B cell (primary cell): ENCODE data around the gene FRMD4B. TPM values are rescaled to one million over a fixed set of nuclear protein-coding genes. Genes with fewer than 3 reads are reported as not detected.

ENCODE experiments used
- ATAC-seq: fragments of 200-7000 bp; cut with Tn5 transposase; one replicate; pipeline ENCODE4 v1.10.0; 2021; ENCODE audit warnings: low read depth, mild to moderate bottlenecking, moderate number of reproducible peaks, moderate library complexity
- CTCF ChIA-PET: fragments of 350-600 bp; sonication (Branson Sonifier 250); formaldehyde crosslinking; loops from one replicate; lab custom pipeline; 2021; ENCODE audit warnings: antibody characterized with exemption, inconsistent platforms; lab: Charles Lee
- POLR2A ChIA-PET: fragments of 350-600 bp; sonication (Branson Sonifier 250); formaldehyde crosslinking; loops from one replicate; lab custom pipeline; 2021; ENCODE audit warnings: antibody characterized with exemption; lab: Charles Lee
- DNase-seq: peaks from one replicate; pipeline ENCODE4 v3.0.0; 2013
- H2AFZ ChIP-seq: 2 replicates; pipeline ENCODE4 v1.6.1; 2012; ENCODE audit warnings: mild to moderate bottlenecking, low read depth, low read length; ENCODE audit not compliant: insufficient read depth, poor library complexity, severe bottlenecking
- H3K27ac ChIP-seq, 2 donors: 1 replicate in 1 of 2; 2 replicates in 1 of 2; pipeline ENCODE4 v1.5.1; 2012 to 2013; ENCODE audit warnings: low read length in 2 of 2, mild to moderate bottlenecking in 2 of 2, moderate library complexity in 1 of 2
- H3K27me3 ChIP-seq, 4 experiments: fragments of 200-600 bp in 1 of 4; sonication (generic) in 1 of 4; replicated peaks in 1 of 4; 1 replicate in 2 of 4; 2 replicates in 2 of 4; pipeline versions ENCODE4 v1.6.1 to v1.7.0; 2013 to 2016; ENCODE audit warnings: low read length in 3 of 4, mild to moderate bottlenecking in 2 of 4, mixed read lengths in 1 of 4, moderate library complexity in 1 of 4; ENCODE audit not compliant: insufficient read depth in 4 of 4, control insufficient read depth in 3 of 4; ENCODE audit errors: control extremely low read depth in 1 of 4
- H3K36me3 ChIP-seq, 2 experiments: replicated peaks in 1 of 2; 1 replicate in 1 of 2; 2 replicates in 1 of 2; pipeline versions ENCODE4 v1.6.1 to v1.7.1; 2013; ENCODE audit warnings: low read length in 1 of 2; ENCODE audit not compliant: insufficient read depth in 2 of 2, control insufficient read depth in 1 of 2; ENCODE audit errors: control extremely low read depth in 1 of 2, extremely low read depth in 1 of 2
- H3K4me1 ChIP-seq, 2 donors: fragments of 200-600 bp in 1 of 2; sonication (generic) in 1 of 2; 1 replicate in 1 of 2; 2 replicates in 1 of 2; pipeline versions ENCODE4 v1.5.1 to v1.6.1; 2013 to 2017; ENCODE audit warnings: low read length in 2 of 2; ENCODE audit not compliant: control insufficient read depth in 2 of 2, insufficient read depth in 2 of 2
- H3K4me2 ChIP-seq: replicated peaks from 2 replicates; pipeline ENCODE3; 2012; ENCODE audit warnings: mild to moderate bottlenecking, low read depth, low read length; ENCODE audit not compliant: poor library complexity, severe bottlenecking
- H3K4me3 ChIP-seq, 5 experiments: fragments of 200-600 bp in 1 of 5; sonication (generic) in 1 of 5; 1 replicate in 3 of 5; 2 replicates in 2 of 5; pipeline versions ENCODE4 v1.5.1 to v1.7.0; 2011 to 2016; ENCODE audit warnings: low read length in 4 of 5, mild to moderate bottlenecking in 4 of 5, low read depth in 2 of 5, control low read depth in 1 of 5, moderate library complexity in 1 of 5; ENCODE audit not compliant: insufficient read depth in 1 of 5; ENCODE audit errors: control extremely low read depth in 1 of 5, extremely low read depth in 1 of 5
- H3K79me2 ChIP-seq: fragments of 200-600 bp; sonication (generic); one replicate; pipeline ENCODE4 v1.6.0; 2016; ENCODE audit warnings: low read length; ENCODE audit not compliant: control insufficient read depth, insufficient read depth
- H3K9ac ChIP-seq: fragments of 200-600 bp; sonication (generic); 2 replicates; pipeline ENCODE4 v1.6.1; 2017; ENCODE audit warnings: mild to moderate bottlenecking, low read length, moderate library complexity
- H3K9me3 ChIP-seq, 3 donors: one replicate each; pipeline versions ENCODE4 v1.6.1 to v1.7.1; 2013; ENCODE audit warnings: low read length in 2 of 3; ENCODE audit not compliant: control insufficient read depth in 2 of 3, insufficient read depth in 1 of 3; ENCODE audit errors: control extremely low read depth in 1 of 3
- H4K20me1 ChIP-seq: 2 replicates; pipeline ENCODE4 v1.6.0; 2012; ENCODE audit warnings: mild to moderate bottlenecking, low read length; ENCODE audit not compliant: insufficient read depth, control insufficient read depth, poor library complexity, severe bottlenecking
- H3K27ac Mint-ChIP-seq: one replicate; pipeline ENCODE4 v1.8.0; 2021; ENCODE audit warnings: mixed read lengths
- H3K27me3 Mint-ChIP-seq: one replicate; pipeline ENCODE4 v1.8.0; 2021; ENCODE audit warnings: mixed read lengths
- H3K4me1 Mint-ChIP-seq: one replicate; pipeline ENCODE4 v1.8.0; 2021; ENCODE audit warnings: mixed read lengths
- H3K4me3 Mint-ChIP-seq: one replicate; pipeline ENCODE4 v1.8.0; 2021; ENCODE audit warnings: mixed read lengths
- H3K9me3 Mint-ChIP-seq: one replicate; pipeline ENCODE4 v1.8.0; 2022; ENCODE audit warnings: mixed read lengths; ENCODE audit not compliant: insufficient read depth
- CTCF ChIP-seq: fragments of 200-600 bp; IDR thresholded peaks from one replicate; pipeline ENCODE4 v1.8.0; 2022; ENCODE audit warnings: antibody characterized with exemption, mild to moderate bottlenecking
- EZH2 ChIP-seq: IDR thresholded peaks from 2 replicates; pipeline ENCODE4 v1.6.1; 2012; ENCODE audit warnings: borderline replicate concordance, low read depth, mild to moderate bottlenecking, moderate library complexity, low read length; ENCODE audit not compliant: insufficient read depth, poor library complexity, severe bottlenecking
- WGBS: methylation state at CpG from one replicate; pipeline ENCODE4 v1.1.5; 2013; ENCODE audit warnings: missing lambda C conversion rate; ENCODE audit not compliant: insufficient coverage; 5-methylcytosine and 5-hydroxymethylcytosine counted together
- intact Hi-C: fragments of 100-400 bp; cut with micrococcal nuclease; formaldehyde crosslinking; loops from one replicate; pipeline ENCODE4 v1.10.0; 2022
- polyA plus RNA-seq: library from polyadenylated mRNA; depleted of rRNA; stranded (reverse); fragments of >200 nt; gene quantifications from 2 replicates; pipeline ENCODE4 v1.2.3, GENCODE V29; 2012
- total RNA-seq, 2 donors: library from RNA; stranded (reverse); fragments of 120-200 nt in 1 of 2; gene quantifications; 1 replicate in 1 of 2; 2 replicates in 1 of 2; pipeline versions ENCODE4 v1.2.3 to v1.2.4, GENCODE V29; 2013 to 2022

Gene FRMD4B
- total and polyA plus RNA-seq, 2 donors (not counting 1 experiment from before 2014, with no cell fraction given), result 0.06 to 0.20 TPM

DNA sequence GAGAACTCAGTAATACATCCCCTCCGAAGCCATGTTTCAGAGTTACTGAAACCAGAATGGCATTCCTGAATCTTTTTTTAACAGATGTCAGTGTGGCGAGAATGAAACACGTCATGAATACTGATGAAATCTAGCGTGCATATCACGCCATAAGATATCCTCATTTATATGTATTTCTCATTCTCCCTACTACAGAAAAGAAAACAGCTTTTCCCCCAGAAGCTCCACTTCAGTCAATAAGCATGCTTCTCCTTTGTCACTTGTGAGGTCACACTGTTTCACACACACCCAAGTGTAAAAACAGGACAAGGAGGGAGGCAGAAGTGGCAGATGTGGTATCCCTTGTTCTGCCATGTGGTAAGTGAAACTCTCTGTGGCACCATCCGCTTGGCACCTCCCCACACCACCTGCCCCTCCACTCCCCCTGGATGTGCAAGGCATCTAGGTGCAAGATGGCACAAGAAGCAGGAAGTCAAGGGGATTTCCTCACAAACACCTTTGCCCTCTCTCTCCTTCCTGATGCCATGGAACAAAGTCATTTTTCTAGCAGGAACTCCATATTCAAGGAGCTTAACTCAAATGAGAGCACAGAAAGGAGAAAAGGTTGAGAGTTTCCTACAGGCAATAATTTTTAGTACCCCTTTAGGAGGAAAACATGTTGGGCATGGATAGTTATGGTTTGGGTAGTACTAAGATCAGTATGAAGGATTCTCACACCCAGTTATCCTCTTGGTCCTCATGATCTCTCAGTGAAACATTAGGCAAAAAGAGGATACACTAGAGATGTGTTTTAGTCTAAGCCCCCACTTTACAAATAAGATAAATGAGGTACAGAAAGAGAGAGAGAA is 47.5 kb upstream of the FRMD4B start:
- Mint-ChIP-seq H3K4me1 (no peaks in the 10 kb centered on the region), H3K4me3 (no peak overlapping the region), H3K27me3 (no peaks in the 10 kb centered on the region), H3K9me3 (no peaks in the 10 kb centered on the region), H3K27ac (no peak overlapping the region)
- H3K4me3 ChIP-seq, result no peak overlapping the region
- H3K4me1 ChIP-seq, result no peaks in the 10 kb centered on the region
- intact Hi-C loops, result no loop called here
- no peaks in the 10 kb centered on the region for H3K36me3 ChIP-seq
- H4K20me1 ChIP-seq, result no peaks in the 10 kb centered on the region
- H3K9ac ChIP-seq, result no peak overlapping the region
- H3K9me3 ChIP-seq, result no peaks in the 10 kb centered on the region
- H2AFZ ChIP-seq, result no peak overlapping the region
- DNase-seq (no peak), ATAC-seq (no peak)
- ChIA-PET CTCF (no interaction called here), POLR2A (no interaction called here)
- H3K79me2 ChIP-seq, result no peaks in the 10 kb centered on the region
- no peak overlapping the region for H3K27ac ChIP-seq
- H3K4me2 ChIP-seq, result no peak overlapping the region
- 89% methylated on average over 3 of the region's 6 CpGs for WGBS
- no peak for TF ChIP-seq EZH2
- TF ChIP-seq CTCF, result no peak
- H3K27me3 ChIP-seq, result no peaks in the 10 kb centered on the region

- ATAC-seq (no peak), DNase-seq (no peak)
- Histone ChIP-seq H2AFZ (no peak overlapping the region), H3K36me3 (no peaks in the 10 kb centered on the region), H3K27me3 (no peaks in the 10 kb centered on the region), H3K4me1 (no peaks in the 10 kb centered on the region), H3K79me2 (no peaks in the 10 kb centered on the region), H3K9ac (no peak overlapping the region), H3K9me3 (no peaks in the 10 kb centered on the region), H3K4me2 (no peak overlapping the region), H4K20me1 (no peaks in the 10 kb centered on the region), H3K27ac (no peak overlapping the region), H3K4me3 (no peak overlapping the region)
- H3K27me3 Mint-ChIP-seq, result no peaks in the 10 kb centered on the region
- intact Hi-C loops, result no loop called here
- no peak overlapping the region for H3K4me3 Mint-ChIP-seq
- POLR2A ChIA-PET, result no interaction called here
- TF ChIP-seq CTCF (no peak), EZH2 (no peak)
- CTCF ChIA-PET, result no interaction called here
- no peak overlapping the region for H3K27ac Mint-ChIP-seq
- WGBS, result 100% methylated on average over 1 of the region's 1 CpG
- no peaks in the 10 kb centered on the region for H3K9me3 Mint-ChIP-seq
- H3K4me1 Mint-ChIP-seq, result no peaks in the 10 kb centered on the region
These were observed 42.9 kb upstream of the FRMD4B start for GRCh38 chr3:69428657-69429255.
